ENCODE data around the gene FGF8. TPM values are rescaled to one million over a fixed set of nuclear protein-coding genes. Genes with fewer than 3 reads are reported as not detected.

FGF8 gene
- total and polyA plus RNA-seq, 2 of the 13 experiments (the other 11 are each of a cell fraction or from before 2014, with no cell fraction given), result not detected

DNA sequence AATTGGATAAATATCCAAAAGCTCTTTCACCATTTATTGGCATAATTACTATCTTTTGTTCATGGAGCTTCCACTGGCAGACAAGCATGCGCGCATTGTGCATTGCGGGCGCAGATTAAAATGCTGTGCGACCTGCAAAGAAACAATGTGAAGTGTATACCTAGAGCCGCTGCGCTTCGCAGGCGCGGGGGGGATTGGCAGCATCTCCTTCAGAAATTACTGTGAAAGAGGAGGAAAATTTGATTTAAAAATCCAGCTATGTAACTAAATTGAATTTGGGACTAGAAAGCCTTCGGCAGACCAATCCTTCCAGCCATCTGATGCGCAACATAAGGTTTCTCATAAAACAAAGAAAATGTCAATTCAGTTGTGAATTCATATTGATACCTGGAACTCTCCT is 17.6 kb upstream of the FGF8 start:
- Histone ChIP-seq H3K36me3 (replicated peaks in 1 of 2; ENCODE audit: control insufficient read depth in 1 of 2, insufficient read depth in 2 of 2, low read length in 2 of 2) (peaks cover 22 to 58% of the 10 kb centered on the region in 2 experiments), H4K20me1 (ENCODE audit: insufficient read depth, low read length) (no peaks in the 10 kb centered on the region), H3K4me2 (ENCODE audit: low read depth, low read length) (no peak overlapping the region), H3K4me1 (ENCODE audit: insufficient read depth, low read length) (no peaks in the 10 kb centered on the region), H3K27ac (ENCODE audit: extremely low read length, insufficient read depth, low read length) (no peak overlapping the region), H3K9me3 (ENCODE audit: low read length) (no peaks in the 10 kb centered on the region), H3K27me3 (ENCODE audit: control insufficient read depth in 1 of 2, insufficient read depth in 2 of 2, low read length in 2 of 2) (no peaks in the 10 kb centered on the region), H2AFZ (ENCODE audit: low read length) (no peak overlapping the region), H3K4me3 (replicated peaks in 1 of 3; ENCODE audit: insufficient read depth in 1 of 3, low read depth in 2 of 3, low read length in 3 of 3) (no peak overlapping the region), H3K9ac (ENCODE audit: insufficient read depth, low read depth, low read length) (no peak overlapping the region), H3K79me2 (ENCODE audit: insufficient read depth, low read length) (no peaks in the 10 kb centered on the region)
- WGBS (ENCODE audit: low lambda C conversion rate), result 98% methylated on average over 12 of the region's 12 CpGs
- ATAC-seq, result no peak
- intact Hi-C loops (cut with micrococcal nuclease; ENCODE audit: unreplicated experiment), result no loop called here
- ChIA-PET POLR2A (no interaction called here), CTCF (ENCODE audit: low intra/inter-chr PET ratio, low total read pairs) (no interaction called here)
- no peak for FAIRE-seq
- DNase-seq (ENCODE audit: low spot score), result no peak
- TF ChIP-seq, protein P1, sequence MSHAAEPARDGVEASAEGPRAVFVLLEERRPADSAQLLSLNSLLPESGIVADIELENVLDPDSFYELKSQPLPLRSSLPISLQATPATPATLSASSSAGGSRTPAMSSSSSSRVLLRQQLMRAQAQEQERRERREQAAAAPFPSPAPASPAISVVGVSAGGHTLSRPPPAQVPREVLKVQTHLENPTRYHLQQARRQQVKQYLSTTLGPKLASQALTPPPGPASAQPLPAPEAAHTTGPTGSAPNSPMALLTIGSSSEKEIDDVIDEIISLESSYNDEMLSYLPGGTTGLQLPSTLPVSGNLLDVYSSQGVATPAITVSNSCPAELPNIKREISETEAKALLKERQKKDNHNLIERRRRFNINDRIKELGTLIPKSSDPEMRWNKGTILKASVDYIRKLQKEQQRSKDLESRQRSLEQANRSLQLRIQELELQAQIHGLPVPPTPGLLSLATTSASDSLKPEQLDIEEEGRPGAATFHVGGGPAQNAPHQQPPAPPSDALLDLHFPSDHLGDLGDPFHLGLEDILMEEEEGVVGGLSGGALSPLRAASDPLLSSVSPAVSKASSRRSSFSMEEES (CRISPR knock-in tag; IDR thresholded peaks at IDR 0.05), result no peak
- TF ChIP-seq ZNF557 (CRISPR knock-in tag; IDR thresholded peaks at IDR 0.05), result no peak
- TF ChIP-seq ZNF724P (CRISPR knock-in tag; IDR thresholded peaks at IDR 0.05; ENCODE audit: borderline replicate concordance), result no peak
- TF ChIP-seq CREB1 (IDR thresholded peaks at IDR 0.05), result no peak
- TF ChIP-seq CREB1 (CRISPR knock-in tag; IDR thresholded peaks at IDR 0.05), result no peak
- TF ChIP-seq MTF1 (CRISPR knock-in tag; IDR thresholded peaks at IDR 0.05), result no peak
- BruUV-seq (replicated peaks), result no TSS peak
- in situ Hi-C loops (cut with HindIII; ENCODE audit: extremely low pct_ligation_motif_present, low pct_unique_long_range_greater_than_20kb), result no loop called here

- no peak for DNase-seq (ENCODE audit: low spot score)
- no peaks in the 10 kb centered on the region for H4K20me1 ChIP-seq (ENCODE audit: insufficient read depth, low read length)
- TF ChIP-seq, protein P2, sequence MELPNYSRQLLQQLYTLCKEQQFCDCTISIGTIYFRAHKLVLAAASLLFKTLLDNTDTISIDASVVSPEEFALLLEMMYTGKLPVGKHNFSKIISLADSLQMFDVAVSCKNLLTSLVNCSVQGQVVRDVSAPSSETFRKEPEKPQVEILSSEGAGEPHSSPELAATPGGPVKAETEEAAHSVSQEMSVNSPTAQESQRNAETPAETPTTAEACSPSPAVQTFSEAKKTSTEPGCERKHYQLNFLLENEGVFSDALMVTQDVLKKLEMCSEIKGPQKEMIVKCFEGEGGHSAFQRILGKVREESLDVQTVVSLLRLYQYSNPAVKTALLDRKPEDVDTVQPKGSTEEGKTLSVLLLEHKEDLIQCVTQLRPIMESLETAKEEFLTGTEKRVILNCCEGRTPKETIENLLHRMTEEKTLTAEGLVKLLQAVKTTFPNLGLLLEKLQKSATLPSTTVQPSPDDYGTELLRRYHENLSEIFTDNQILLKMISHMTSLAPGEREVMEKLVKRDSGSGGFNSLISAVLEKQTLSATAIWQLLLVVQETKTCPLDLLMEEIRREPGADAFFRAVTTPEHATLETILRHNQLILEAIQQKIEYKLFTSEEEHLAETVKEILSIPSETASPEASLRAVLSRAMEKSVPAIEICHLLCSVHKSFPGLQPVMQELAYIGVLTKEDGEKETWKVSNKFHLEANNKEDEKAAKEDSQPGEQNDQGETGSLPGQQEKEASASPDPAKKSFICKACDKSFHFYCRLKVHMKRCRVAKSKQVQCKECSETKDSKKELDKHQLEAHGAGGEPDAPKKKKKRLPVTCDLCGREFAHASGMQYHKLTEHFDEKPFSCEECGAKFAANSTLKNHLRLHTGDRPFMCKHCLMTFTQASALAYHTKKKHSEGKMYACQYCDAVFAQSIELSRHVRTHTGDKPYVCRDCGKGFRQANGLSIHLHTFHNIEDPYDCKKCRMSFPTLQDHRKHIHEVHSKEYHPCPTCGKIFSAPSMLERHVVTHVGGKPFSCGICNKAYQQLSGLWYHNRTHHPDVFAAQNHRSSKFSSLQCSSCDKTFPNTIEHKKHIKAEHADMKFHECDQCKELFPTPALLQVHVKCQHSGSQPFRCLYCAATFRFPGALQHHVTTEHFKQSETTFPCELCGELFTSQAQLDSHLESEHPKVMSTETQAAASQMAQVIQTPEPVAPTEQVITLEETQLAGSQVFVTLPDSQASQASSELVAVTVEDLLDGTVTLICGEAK (IDR thresholded peaks at IDR 0.05), result no peak
- TF ChIP-seq, protein P2 (CRISPR knock-in tag; IDR thresholded peaks at IDR 0.05), result no peak
Observed at GRCh38 chr10:101789686-101790085, 13.8 kb upstream of the FGF8 start.

More at GRCh38 chr10:101789686-101790085, 13.8 kb upstream of the FGF8 start:
- Histone ChIP-seq H3K27ac (ENCODE audit: extremely low read length, insufficient read depth, low read length) (no peak overlapping the region), H3K9me3 (ENCODE audit: low read length) (no peaks in the 10 kb centered on the region), H2AFZ (ENCODE audit: low read length) (no peak overlapping the region), H3K9ac (ENCODE audit: insufficient read depth, low read depth, low read length) (no peak overlapping the region), H3K4me2 (ENCODE audit: low read depth, low read length) (no peak overlapping the region), H3K27me3 (ENCODE audit: control insufficient read depth in 1 of 2, insufficient read depth in 2 of 2, low read length in 2 of 2) (no peaks in the 10 kb centered on the region), H3K4me1 (ENCODE audit: insufficient read depth, low read length) (no peaks in the 10 kb centered on the region), H3K79me2 (ENCODE audit: insufficient read depth, low read length) (no peaks in the 10 kb centered on the region), H3K4me3 (replicated peaks in 1 of 3; ENCODE audit: insufficient read depth in 1 of 3, low read depth in 2 of 3, low read length in 3 of 3) (no peak overlapping the region), H3K36me3 (replicated peaks in 1 of 2; ENCODE audit: control insufficient read depth in 1 of 2, insufficient read depth in 2 of 2, low read length in 2 of 2) (peaks cover 17 to 50% of the 10 kb centered on the region in 2 experiments)
- intact Hi-C loops (cut with micrococcal nuclease; ENCODE audit: unreplicated experiment) (no loop called here), in situ Hi-C loops (cut with HindIII; ENCODE audit: extremely low pct_ligation_motif_present, low pct_unique_long_range_greater_than_20kb) (no loop called here)
- no peak for FAIRE-seq
- no TSS peak for BruUV-seq (replicated peaks)
- 97% methylated on average over 7 of the region's 7 CpGs for WGBS (ENCODE audit: low lambda C conversion rate)
- POLR2A ChIA-PET, result no interaction called here
- CTCF ChIA-PET (ENCODE audit: low intra/inter-chr PET ratio, low total read pairs), result no interaction called here
- no peak for ATAC-seq
